ENCODE data around the gene RTF2.

The RTF2 gene, protein sequence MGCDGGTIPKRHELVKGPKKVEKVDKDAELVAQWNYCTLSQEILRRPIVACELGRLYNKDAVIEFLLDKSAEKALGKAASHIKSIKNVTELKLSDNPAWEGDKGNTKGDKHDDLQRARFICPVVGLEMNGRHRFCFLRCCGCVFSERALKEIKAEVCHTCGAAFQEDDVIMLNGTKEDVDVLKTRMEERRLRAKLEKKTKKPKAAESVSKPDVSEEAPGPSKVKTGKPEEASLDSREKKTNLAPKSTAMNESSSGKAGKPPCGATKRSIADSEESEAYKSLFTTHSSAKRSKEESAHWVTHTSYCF

DNA sequence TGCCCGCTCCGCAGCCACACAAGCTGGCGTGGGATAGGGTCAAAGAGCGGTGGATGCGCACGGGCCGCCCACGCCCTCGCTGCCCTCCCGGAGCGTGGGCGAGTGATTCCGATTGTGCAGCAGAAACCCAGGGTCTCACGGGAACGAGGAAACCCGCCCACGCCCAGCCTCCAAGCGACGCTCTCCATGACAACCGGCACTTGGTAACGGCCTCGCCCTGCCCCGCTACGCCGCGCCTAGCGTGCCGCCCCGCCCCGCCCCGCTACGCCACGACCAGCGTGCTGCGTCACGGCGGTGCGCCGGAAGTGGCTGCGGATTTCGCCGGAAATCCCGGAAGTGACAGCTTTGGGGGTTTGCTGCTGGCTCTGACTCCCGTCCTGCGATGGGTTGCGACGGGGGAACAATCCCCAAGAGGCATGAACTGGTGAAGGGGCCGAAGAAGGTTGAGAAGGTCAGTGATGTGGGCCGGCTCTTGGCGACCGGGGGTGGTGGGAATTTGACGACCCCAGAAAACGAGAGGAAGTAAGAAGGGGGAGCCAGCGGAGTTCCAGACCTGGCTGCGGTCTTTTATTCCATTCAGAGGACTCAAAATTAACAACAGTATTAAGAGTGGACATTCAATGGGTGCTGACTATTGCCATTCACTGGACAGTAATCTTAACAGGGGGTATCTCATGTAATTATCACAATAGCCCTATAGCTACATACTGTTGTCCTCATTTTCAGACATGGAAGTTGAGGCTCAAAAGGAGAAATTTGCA, at the start of gene RTF2:
Gene RTF2, plus strand, starts transcription at position 312 of the 761 bp plus-strand sequence. Its CDS starts 71 bp downstream, at position 383.
- Mint-ChIP-seq H3K27me3 (no peaks in the 10 kb centered on the region), H3K4me1 (peaks cover 46% of the 10 kb centered on the region), H3K36me3 (peaks cover 6% of the 10 kb centered on the region), H3K9me3 (no peaks in the 10 kb centered on the region), H3K4me3 (peak within 1 kb of the TSS; percentile 95), H3K27ac (peak within 1 kb of the TSS; percentile 95)
- ATAC-seq: peak; percentile 99

DNA sequence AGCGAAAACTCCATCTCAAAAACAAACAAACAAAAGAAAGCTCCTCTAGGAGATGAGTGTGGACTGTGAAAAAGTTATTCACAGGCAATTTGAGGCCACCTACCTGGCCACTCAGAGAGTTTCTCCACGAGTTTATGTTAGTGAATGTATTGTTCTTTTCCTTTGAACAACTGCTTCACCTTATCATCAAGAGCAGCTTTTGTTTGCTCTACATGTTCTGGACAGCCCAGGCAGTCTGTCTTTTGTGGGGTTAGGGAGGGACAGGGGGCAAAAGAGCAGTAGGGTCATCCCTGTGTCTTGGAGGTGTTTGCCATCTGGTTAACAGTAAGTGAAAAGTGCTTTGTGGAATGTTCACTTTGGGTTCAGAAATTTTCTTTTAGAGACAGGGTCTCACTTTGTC, 48.4 kb upstream of the RTF2 start:
- Mint-ChIP-seq H3K27ac (no peak overlapping the region), H3K4me1 (peaks cover 6% of the 10 kb centered on the region), H3K9me3 (no peaks in the 10 kb centered on the region), H3K4me3 (no peak overlapping the region), H3K36me3 (peaks cover 19% of the 10 kb centered on the region), H3K27me3 (no peaks in the 10 kb centered on the region)
- no peak for ATAC-seq

DNA sequence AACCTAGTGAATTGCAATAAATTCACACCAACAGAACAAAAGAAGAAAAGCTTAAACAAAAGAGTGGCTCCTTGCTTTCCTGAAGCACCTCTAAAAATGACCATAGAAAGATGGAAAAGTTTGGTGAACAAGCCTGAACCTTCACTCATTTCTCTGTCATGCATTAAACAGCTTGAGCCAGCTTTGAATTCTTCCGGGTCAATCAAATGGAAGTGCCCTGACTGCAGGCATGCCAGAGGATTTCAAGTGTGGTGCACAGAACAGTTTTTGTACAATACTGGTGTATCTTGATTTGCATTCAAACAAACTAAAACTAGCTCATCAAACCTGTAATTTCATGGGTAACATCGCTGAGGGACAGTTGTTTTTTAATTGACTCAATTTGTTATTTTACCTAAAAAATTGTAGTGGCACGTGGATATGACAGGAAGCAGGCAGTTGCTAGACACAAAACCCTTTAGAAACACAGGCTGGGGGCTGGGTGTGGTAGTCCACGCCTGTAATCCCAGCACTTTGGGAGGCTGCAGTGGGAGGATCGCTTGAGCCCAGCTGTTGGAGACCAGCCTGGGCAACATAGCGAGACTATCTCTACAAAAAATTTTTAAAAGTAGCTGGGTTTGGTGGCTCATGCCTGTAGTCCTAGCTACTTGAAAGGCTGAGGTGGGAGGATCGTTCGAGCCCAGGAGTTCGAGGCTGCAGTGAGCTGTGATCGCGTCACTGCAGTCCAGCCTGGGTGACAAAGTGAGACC, 47.3 kb upstream of the RTF2 start:
- no peak for ATAC-seq
- Mint-ChIP-seq H3K9me3 (no peaks in the 10 kb centered on the region), H3K27me3 (no peaks in the 10 kb centered on the region), H3K27ac (no peak overlapping the region), H3K4me1 (peaks cover 6% of the 10 kb centered on the region), H3K36me3 (peaks cover 19% of the 10 kb centered on the region), H3K4me3 (no peak overlapping the region)

DNA sequence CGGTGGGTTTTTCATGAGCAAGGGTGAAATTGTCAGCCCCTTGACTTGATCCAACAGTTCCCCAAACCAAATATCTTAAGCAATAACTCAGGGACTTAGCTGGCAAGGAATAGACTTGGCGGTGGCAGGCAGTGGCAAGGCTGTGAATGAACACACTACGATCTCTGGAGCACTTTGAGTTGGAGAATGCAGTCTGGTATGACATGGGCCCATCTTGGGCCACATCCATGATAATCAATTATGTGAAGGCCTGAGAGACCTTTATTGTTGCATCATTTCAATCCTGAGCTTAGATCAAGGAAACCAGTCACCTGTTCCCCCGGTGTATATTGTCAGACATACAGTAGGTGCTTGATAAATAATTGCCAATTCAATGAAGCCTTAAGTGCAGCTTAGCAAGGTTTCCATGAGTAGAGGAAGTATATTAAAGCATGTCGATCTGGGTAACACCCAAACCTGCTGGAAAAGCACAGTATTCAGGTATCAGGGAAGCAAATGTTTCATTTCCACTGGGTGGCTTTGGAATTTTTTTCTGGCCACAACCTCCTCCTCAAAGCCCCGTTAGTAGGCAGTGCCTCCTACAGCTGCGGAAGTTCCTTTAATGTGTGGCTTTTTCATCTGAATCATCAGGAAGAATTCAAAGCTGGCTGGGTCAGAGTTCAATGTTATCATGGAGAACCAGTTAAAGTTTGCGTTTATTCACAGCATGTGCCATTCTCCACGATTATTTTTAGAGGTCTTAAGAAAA, 46.2 kb upstream of the RTF2 start:
- H3K27me3 Mint-ChIP-seq: no peaks in the 10 kb centered on the region
- peaks cover 6% of the 10 kb centered on the region for H3K4me1 Mint-ChIP-seq
- peaks cover 16% of the 10 kb centered on the region for H3K36me3 Mint-ChIP-seq
- ATAC-seq: no peak
- no peaks in the 10 kb centered on the region for H3K9me3 Mint-ChIP-seq
- no peak overlapping the region for H3K4me3 Mint-ChIP-seq
- no peak overlapping the region for H3K27ac Mint-ChIP-seq

DNA sequence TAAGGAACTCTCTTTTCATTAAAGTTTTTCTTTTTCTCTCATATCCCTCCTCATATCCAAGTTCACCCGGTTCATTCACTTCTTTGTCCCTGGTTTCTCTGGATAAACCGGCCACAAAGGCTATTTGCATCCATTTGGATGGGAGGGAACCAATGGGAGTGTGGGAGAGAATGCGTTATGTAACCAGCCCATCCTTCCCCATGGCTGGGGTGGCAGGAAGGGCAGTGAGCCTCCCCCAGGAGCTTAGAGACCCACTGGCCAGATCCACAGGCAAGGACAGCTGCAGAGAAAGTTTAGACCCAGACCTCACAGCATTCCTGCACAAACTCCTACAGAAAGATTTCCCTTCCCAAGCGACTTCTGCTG, 45.6 kb upstream of the RTF2 start:
- Mint-ChIP-seq H3K27ac (no peak overlapping the region), H3K9me3 (no peaks in the 10 kb centered on the region), H3K36me3 (peaks cover 10% of the 10 kb centered on the region), H3K4me3 (no peak overlapping the region), H3K4me1 (peaks cover 7% of the 10 kb centered on the region), H3K27me3 (no peaks in the 10 kb centered on the region)
- ATAC-seq: no peak

DNA sequence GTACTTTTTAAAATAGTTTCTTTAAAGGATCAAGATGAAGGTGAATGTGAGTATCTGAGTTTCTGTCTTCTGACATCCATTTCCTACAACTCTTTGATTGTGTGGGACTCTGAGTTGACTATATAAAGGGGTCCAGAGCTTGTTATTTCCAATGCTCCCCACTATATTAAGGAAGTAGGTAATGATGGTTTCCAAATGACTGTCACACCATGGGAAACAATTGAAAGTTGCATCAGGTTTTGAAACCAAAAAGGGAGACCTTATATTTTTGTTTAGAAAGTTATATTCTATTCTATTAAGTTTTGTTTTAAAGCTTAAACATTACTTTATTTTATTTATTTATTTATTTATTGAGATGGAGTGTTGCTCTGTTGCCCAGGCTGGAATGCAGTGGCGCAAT, 45.2 kb upstream of the RTF2 start:
- H3K4me1 Mint-ChIP-seq: peaks cover 11% of the 10 kb centered on the region
- H3K4me3 Mint-ChIP-seq: no peak overlapping the region
- no peaks in the 10 kb centered on the region for H3K9me3 Mint-ChIP-seq
- peaks cover 6% of the 10 kb centered on the region for H3K36me3 Mint-ChIP-seq
- no peak overlapping the region for H3K27ac Mint-ChIP-seq
- H3K27me3 Mint-ChIP-seq: no peaks in the 10 kb centered on the region
- no peak for ATAC-seq

DNA sequence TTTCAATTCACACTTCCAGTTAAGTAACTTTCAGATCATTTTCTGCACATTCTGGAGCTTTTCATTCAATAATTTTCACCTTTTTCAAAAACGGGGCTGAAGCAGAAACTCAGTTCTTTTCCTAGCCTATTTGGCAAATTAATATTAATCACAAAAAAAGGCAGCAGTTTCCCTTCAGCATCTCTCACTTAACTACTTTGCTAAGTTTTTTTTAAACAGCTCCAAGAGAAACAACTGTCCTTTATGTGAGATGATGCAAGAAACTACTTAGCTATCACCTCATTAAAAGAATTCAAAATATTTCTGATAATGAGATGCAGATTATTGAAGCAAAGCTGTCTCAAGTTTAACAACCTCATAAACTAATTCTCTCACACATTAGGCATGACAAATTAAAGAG, 44.5 kb upstream of the RTF2 start:
- Mint-ChIP-seq H3K36me3 (peaks cover 3% of the 10 kb centered on the region), H3K9me3 (no peaks in the 10 kb centered on the region), H3K27me3 (no peaks in the 10 kb centered on the region), H3K27ac (no peak overlapping the region), H3K4me1 (peaks cover 11% of the 10 kb centered on the region), H3K4me3 (no peak overlapping the region)
- ATAC-seq: no peak

DNA sequence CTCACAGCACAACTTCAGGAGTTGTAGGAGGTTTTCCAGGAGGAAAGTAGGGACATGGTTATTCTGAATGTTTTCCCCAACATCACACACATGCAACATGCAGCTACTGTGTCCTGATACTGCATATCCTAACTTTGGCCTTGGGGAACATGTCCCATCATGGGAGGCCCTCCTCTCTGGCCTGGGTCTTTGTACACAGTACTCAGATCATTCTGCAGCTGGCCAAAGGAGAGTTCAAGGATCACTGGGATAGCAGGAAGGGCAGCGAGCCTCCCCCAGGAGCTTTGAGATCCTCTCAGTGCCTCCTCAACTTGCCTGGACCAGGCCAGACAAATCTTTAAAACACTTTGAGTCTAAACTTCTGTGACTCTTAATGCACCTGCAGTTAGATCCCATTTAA, 43.5 kb upstream of the RTF2 start:
- H3K4me1 Mint-ChIP-seq: peaks cover 18% of the 10 kb centered on the region
- ATAC-seq: no peak
- no peak overlapping the region for H3K4me3 Mint-ChIP-seq
- no peaks in the 10 kb centered on the region for H3K27me3 Mint-ChIP-seq
- H3K27ac Mint-ChIP-seq: no peak overlapping the region
- no peaks in the 10 kb centered on the region for H3K9me3 Mint-ChIP-seq
- H3K36me3 Mint-ChIP-seq: no peaks in the 10 kb centered on the region

DNA sequence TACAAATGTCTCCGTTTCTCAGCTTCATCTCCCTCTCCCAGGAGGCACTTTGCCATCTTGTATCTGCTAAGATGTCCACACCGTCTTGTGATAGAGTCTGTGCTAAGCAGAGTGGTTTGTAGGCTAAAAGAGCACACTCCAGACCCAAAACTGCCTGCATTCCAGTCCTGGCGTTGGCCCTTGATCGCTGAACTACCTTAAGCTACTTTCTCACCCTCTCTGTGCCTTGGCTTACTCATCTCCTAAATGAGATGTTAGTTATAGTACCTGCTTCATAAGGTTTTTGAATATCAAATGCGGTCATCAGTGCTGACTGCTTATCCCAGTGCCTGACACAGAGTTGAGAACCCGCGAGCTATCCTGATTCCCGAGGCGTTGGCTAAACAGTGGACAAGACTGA, 42.4 kb upstream of the RTF2 start:
- H3K27ac Mint-ChIP-seq: no peak overlapping the region
- no peak for ATAC-seq

DNA sequence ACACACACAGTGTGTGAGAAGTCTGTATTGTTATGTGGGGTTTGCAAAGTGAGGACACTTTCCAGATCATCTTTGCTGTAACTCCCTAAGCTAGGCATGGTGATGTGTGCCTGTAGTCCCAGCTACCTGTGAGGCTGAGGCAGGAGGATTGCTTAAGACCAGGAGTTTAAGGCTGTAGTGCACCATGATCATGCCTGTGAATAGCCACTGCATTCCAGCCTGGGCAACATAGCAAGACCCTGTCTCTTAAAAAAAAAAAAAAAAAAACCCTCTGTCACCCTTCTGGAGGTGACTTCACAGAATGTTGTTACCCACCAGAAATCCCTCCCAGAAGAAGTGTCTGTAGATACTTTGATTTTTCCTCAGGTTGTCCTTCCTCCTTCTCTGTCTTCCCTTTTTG, 41.5 kb upstream of the RTF2 start:
- Mint-ChIP-seq H3K27ac (no peak overlapping the region), H3K27me3 (peaks cover 9% of the 10 kb centered on the region), H3K9me3 (no peaks in the 10 kb centered on the region), H3K36me3 (no peaks in the 10 kb centered on the region), H3K4me1 (peaks cover 26% of the 10 kb centered on the region), H3K4me3 (no peak overlapping the region)
- ATAC-seq: no peak

More for the DNA sequence above, 42.4 kb upstream of the RTF2 start:
- Mint-ChIP-seq H3K27me3 (peaks cover 9% of the 10 kb centered on the region), H3K4me1 (peaks cover 26% of the 10 kb centered on the region), H3K9me3 (no peaks in the 10 kb centered on the region), H3K36me3 (no peaks in the 10 kb centered on the region), H3K4me3 (no peak overlapping the region)

DNA sequence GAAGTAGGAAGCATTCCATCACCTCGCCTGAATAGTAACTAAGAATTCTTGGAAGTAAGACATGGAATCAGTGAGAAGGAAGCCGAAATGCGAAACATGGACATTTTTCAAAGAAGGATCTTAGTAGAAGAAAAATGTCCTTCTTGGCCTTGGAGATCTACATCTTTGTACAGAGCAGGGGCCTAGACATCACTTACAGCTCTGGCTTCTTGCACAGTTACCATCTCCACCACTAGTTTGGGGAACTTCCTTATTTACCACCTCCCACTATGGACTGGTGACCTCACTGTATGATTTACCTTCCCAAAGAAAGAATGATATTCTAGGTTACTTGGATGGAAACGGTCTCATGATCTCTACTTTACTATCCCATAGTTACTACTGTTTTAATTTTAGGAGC, 40.6 kb upstream of the RTF2 start:
- ATAC-seq: no peak
- H3K27ac Mint-ChIP-seq: no peak overlapping the region
- peaks cover 26% of the 10 kb centered on the region for H3K4me1 Mint-ChIP-seq
- H3K9me3 Mint-ChIP-seq: no peaks in the 10 kb centered on the region
- no peaks in the 10 kb centered on the region for H3K36me3 Mint-ChIP-seq
- no peak overlapping the region for H3K4me3 Mint-ChIP-seq
- H3K27me3 Mint-ChIP-seq: peaks cover 9% of the 10 kb centered on the region

DNA sequence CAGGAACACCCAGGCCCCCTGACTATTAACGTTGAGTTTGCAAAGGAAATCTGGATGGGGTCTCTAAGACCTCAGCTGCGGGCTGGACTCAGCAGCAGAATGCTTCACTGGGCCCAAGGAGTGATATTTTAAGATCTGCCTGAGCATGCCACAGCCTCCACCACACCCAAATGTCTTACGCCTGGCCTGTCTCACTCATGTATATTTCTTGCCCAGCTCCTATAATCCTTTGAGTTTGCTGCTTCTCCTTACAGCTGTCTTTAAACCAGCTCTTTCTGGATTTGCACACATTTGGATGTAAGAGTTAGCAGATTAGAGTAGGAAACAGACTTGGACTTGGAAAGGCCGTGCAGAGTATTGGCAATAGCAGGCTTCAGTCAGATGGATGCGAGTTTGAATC, 40.0 kb upstream of the RTF2 start:
- ATAC-seq: no peak
- Mint-ChIP-seq H3K36me3 (no peaks in the 10 kb centered on the region), H3K27me3 (peaks cover 9% of the 10 kb centered on the region), H3K4me3 (no peak overlapping the region), H3K4me1 (peaks cover 31% of the 10 kb centered on the region), H3K27ac (no peak overlapping the region), H3K9me3 (no peaks in the 10 kb centered on the region)

DNA sequence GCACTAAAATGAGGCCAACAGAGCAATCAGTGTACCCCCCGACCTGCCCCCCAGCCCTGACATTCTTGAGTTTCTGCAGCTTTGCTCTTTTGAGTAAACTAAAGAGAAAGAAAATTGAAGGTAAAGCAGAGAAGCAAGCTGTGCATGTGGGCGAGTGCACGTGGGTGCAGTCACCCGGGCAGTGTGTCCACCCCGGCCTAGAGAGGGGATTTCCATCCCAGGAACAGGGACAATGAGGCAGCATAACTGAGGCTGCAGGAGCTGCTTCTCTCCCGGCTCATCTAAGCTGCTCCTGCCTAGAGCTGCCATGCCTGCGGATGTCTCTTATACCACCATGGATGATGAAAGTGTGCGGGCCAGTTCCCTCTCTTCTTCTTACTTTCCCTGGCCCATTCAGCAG, 39.5 kb upstream of the RTF2 start:
- Mint-ChIP-seq H3K9me3 (no peaks in the 10 kb centered on the region), H3K4me1 (peaks cover 31% of the 10 kb centered on the region), H3K27me3 (peaks cover 9% of the 10 kb centered on the region), H3K4me3 (peak overlapping the region; percentile 50), H3K27ac (peak overlapping the region; percentile 60), H3K36me3 (no peaks in the 10 kb centered on the region)
- no peak for ATAC-seq

DNA sequence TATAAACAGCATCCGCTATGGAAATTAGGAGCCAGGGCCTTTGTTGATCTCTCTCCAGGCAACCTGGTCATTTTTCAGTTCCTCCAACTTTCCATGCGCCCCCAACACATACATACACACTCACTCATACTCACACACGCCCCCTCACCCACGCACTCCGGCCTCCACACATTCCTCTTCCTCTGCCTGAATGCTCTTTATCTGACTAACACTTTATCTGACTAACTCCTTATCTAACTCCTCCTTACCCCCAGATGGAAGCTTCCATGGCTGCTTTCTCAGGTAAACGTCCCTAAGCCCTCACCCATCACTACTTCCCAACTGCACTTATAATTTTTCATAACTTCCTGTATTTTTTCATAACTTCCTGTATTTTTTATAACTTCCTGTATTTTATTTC, 38.9 kb upstream of the RTF2 start:
- peak overlapping the region; percentile 60 for H3K27ac Mint-ChIP-seq
- H3K4me3 Mint-ChIP-seq: peak overlapping the region; percentile 50
- H3K27me3 Mint-ChIP-seq: peaks cover 9% of the 10 kb centered on the region
- peaks cover 31% of the 10 kb centered on the region for H3K4me1 Mint-ChIP-seq
- no peaks in the 10 kb centered on the region for H3K9me3 Mint-ChIP-seq
- no peak for ATAC-seq
- no peaks in the 10 kb centered on the region for H3K36me3 Mint-ChIP-seq

DNA sequence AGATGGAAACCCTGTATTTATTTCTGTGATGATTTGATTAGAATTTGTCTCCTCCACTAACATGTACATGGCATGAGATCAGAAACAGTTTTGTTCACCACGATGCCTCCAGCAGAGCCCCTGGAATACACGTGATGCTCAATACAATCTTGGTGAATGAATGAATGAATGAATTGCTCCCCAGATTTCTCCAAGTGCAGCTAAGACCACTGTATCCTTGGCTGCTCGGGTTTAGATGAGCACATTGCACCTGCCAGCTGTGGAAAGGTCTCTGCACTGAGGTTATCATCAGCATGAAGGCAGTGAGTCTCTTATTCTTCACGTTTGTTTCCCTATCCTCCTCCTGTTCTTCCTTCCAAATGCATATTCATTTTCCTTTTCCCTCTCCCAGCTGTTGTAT, 38.5 kb upstream of the RTF2 start:
- no peak for ATAC-seq
- no peaks in the 10 kb centered on the region for H3K36me3 Mint-ChIP-seq
- H3K9me3 Mint-ChIP-seq: no peaks in the 10 kb centered on the region
- peak overlapping the region; percentile 50 for H3K4me3 Mint-ChIP-seq
- H3K27ac Mint-ChIP-seq: peak overlapping the region; percentile 60
- peaks cover 9% of the 10 kb centered on the region for H3K27me3 Mint-ChIP-seq
- peaks cover 31% of the 10 kb centered on the region for H3K4me1 Mint-ChIP-seq

All from stimulated activated memory B cell treated with anti-CD40 and anti-IgM and Interleukin-4, amounts not matched to agents 10 μg/mL and 1 μg/mL and 100 μg/mL, for 72 hours (primary cell).